AG09309 (cell line): ENCODE measurements around the gene CLNK.

ENCODE experiments used
- DNase-seq: peaks from one replicate; pipeline ENCODE4 v3.0.0-alpha.2; 2010; ENCODE audit warnings: low read depth
- H3K4me3 ChIP-seq: 2 replicates; pipeline ENCODE4 v1.5.1; 2011; ENCODE audit warnings: mild to moderate bottlenecking, low read depth, low read length, moderate library complexity; ENCODE audit not compliant: control insufficient read depth
- TF ChIP-seq, protein P1 (sequence below): IDR thresholded peaks from 2 replicates; pipeline ENCODE4 v1.5.1; 2011; ENCODE audit warnings: mild to moderate bottlenecking, low read depth, low read length, inconsistent platforms; ENCODE audit not compliant: insufficient read depth, control insufficient read depth; ENCODE audit errors: missing control alignments

Gene CLNK

DNA sequence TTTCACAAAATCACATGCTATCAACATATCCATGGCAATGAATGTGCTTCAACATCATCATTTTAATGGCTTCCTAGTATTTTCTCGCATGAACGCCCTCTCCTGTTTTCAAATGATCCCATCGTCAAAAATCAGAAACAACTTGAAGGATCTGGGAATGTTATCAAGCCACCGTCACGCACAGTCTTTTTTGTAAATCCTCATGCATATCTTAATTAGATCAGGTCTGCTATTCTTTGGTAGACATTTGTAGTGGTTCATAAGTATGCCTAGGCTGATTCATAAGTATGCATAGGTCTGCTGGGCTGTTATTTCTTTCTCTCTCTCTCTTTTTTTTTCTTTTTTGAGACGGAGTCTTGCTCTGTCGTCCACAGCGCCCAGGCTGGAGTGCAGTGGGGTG, 101.6 kb downstream of the CLNK start:
- TF ChIP-seq, protein P1, sequence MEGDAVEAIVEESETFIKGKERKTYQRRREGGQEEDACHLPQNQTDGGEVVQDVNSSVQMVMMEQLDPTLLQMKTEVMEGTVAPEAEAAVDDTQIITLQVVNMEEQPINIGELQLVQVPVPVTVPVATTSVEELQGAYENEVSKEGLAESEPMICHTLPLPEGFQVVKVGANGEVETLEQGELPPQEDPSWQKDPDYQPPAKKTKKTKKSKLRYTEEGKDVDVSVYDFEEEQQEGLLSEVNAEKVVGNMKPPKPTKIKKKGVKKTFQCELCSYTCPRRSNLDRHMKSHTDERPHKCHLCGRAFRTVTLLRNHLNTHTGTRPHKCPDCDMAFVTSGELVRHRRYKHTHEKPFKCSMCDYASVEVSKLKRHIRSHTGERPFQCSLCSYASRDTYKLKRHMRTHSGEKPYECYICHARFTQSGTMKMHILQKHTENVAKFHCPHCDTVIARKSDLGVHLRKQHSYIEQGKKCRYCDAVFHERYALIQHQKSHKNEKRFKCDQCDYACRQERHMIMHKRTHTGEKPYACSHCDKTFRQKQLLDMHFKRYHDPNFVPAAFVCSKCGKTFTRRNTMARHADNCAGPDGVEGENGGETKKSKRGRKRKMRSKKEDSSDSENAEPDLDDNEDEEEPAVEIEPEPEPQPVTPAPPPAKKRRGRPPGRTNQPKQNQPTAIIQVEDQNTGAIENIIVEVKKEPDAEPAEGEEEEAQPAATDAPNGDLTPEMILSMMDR: no peak
- H3K4me3 ChIP-seq: no peak overlapping the region
- DNase-seq: no peak

DNA sequence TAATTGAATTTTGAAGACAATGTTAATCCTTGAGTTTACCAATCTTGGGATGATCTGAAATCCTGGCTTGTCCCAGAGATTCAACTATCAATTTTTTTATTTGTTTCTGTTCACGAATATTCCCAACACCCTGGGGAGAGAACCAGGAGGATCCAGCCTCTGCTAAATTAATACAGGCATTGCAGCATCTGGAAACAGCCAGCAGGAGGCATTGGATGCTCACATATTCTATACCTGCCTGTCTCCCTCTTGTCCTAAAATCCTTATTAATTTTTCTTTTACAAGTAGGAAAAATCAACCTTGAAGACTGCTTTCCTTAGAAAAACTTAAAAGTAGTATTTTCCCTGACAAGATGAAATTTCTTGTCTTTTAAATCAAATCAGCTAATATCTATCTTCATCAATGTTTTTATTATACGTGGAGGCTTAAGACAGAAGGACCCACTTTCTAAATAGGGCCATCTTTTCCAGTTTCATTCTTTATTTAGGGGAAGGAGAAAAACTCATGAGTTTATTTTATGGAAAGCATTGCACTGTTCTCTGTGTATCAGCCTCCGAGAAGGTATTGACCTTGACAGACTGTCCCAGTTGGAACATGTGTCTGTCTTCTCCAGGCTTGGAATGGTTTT, 102.4 kb downstream of the CLNK start:
- H3K4me3 ChIP-seq: no peak overlapping the region
- TF ChIP-seq, protein P1: peak; percentile 59
- peak; percentile 10 for DNase-seq

DNA sequence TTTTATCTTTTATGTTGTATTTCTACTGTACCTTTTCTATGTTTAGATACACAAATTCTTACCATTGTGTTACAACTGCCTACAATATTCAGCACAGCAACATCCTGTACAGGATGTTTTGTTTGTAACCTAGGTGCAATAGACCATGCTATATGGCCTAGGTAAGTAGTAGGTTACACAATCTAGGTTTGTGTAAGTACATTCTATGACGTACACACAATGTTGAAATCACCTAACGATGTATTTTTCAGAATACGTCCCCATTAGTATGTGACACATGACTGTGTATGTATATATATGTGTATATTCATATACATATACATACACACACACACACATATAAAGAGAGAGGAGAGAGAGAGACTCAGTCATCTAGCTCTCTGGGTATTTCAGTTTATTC, 103.5 kb downstream of the CLNK start:
- H3K4me3 ChIP-seq: no peak overlapping the region
- DNase-seq: no peak
- TF ChIP-seq, protein P1: no peak

DNA sequence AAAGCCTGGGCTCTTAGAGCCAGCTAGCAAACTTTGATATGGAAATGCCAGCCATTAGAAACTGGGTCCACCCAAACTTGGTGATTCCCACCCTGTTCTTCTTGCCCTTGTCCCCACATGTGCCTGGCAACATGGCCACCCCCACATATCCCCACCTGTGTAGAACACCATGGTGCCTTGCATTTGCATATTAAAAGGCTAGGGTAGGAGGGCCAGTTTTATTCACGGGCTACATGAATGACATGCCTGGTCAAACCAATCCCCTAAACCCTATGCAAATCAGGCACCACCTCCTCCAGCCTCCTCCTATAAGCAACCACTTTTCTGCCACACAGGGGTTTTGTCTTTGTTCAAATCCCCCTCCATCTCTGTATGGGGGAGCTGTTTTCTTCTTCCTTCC, 104.9 kb downstream of the CLNK start:
- no peak for DNase-seq

DNA sequence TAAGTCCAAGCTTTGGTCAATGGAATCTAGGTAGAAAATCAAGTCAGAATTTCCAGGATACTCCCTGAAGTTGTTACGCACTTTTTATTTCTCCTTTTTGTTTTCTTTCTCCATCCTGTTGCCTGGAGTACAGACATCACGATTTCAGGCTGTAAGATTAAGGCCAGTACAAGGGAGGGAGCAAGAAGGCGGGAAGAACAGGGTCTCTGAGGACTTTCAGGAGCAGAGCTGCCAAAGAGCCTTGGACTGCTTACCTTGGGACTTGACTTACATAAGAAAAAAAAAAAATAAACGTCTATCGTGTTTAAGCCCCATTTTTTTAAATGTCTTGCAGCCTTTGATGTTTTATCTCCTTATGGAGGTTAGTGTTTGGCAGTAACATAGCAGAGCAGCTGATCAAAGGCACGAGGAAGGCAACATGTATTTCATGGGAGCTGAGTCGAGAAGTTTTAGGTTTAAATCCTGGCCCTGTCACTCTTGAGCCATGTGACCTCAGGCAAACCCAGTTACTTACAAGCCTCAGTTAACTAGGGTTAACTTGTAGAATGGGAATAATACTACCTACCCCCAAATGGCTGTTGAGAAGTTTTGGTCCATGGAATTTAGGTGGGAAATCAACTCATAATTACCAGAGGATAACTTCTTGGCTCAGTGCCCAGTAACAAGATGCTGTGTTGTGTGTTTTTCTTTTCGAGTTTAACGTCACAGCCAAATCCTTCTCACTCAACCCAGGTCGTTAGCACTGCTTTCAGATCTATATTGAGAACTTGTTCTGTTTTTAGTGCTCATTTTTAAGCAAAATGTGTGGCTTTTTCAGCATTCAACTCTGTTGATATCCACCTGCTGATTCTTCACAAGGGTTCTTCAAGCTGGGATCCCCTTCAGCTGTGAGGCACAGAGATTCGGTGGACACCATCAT, 106.8 kb downstream of the CLNK start:
- TF ChIP-seq, protein P1: no peak
- H3K4me3 ChIP-seq: no peak overlapping the region
- DNase-seq: no peak

More for the DNA sequence above, 104.9 kb downstream of the CLNK start:
- TF ChIP-seq, protein P1: no peak
- no peak overlapping the region for H3K4me3 ChIP-seq

DNA sequence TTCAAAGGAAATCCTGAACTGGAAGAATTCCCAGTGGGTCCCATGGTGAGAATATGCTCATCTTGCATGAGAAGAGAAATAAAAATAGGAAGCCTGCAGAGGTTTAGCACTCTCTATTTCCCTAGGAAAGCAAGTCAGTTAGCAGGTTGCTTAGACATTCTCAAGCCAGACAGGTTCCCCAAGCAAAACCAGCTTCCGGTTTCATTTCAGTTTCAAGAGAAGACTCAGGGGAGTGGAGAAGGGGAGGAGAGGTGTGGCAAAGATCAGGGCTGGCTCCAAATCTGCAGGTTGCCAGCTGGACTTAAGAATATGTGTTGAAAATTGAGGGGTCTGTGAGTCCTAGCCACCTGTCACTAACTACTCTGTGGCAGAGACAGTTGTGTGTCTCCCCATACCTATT, 107.5 kb downstream of the CLNK start:
- no peak overlapping the region for H3K4me3 ChIP-seq
- no peak for DNase-seq
- TF ChIP-seq, protein P1: no peak
